HAP-1 (cell line): ENCODE data around the gene IMMT.

Source experiments
- DNase-seq, 2 experiments: peaks; one replicate each; pipeline ENCODE4 v3.0.0-alpha.2; 2016 to 2020; ENCODE audit warnings: low spot score in 2 of 2
- H3K27me3 ChIP-seq: fragments of 250-450 bp; sonication (Bioruptor Pico); 2 replicates; pipeline ENCODE4 v1.5.1; 2020; ENCODE audit warnings: low read depth, mild to moderate bottlenecking, moderate library complexity
- H3K36me3 ChIP-seq: fragments of 250-450 bp; sonication (Bioruptor Pico); replicated peaks from 2 replicates; pipeline ENCODE4 v1.5.1; 2020; ENCODE audit warnings: mild to moderate bottlenecking
- H3K4me1 ChIP-seq: fragments of 250-450 bp; sonication (Bioruptor Pico); 2 replicates; pipeline ENCODE4 v1.5.1; 2020; ENCODE audit warnings: mild to moderate bottlenecking
- H3K4me3 ChIP-seq: fragments of 250-450 bp; sonication (Bioruptor Pico); 2 replicates; pipeline ENCODE4 v1.5.1; 2020; ENCODE audit warnings: mild to moderate bottlenecking, moderate library complexity
- H3K9me3 ChIP-seq: fragments of 250-450 bp; sonication (Bioruptor Pico); 2 replicates; pipeline ENCODE4 v1.5.1; 2020; ENCODE audit warnings: mild to moderate bottlenecking, moderate library complexity
- in situ Hi-C: fragments of 300-500 bp; cut with MboI; formaldehyde crosslinking; loops from 3 replicates; pipeline ENCODE4 v1.14.3; 2020; ENCODE audit warnings: low sequenced_read_pairs, inconsistent platforms, mixed read lengths

The IMMT gene

DNA sequence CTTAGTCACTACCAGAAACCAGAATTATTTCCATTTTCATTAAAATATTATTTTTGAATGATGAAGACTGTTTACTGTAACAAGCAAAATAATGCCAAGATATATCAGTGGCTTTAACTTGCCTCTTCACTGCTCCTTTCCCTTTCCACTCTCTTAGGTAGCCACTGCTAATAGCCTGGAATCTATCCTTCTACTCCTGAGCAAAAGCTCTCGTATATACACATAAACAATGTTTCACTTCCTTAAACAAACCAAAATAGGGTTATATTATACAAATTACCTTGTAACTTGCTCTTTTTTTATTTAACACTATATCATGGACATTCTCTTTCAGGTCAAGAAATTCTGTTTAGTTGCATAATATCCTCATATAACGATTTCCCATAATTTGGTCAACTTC, 20.8 kb downstream of the IMMT start:
- Histone ChIP-seq H3K4me3 (no peak overlapping the region), H3K27me3 (no peaks in the 10 kb centered on the region), H3K36me3 (peaks cover 73% of the 10 kb centered on the region), H3K4me1 (peaks cover 4% of the 10 kb centered on the region), H3K9me3 (no peaks in the 10 kb centered on the region)
- DNase-seq, result no peak
- in situ Hi-C loops, result no loop called here

- no peak overlapping the region for H3K4me3 ChIP-seq
- no peaks in the 10 kb centered on the region for H3K9me3 ChIP-seq
- peaks cover 76% of the 10 kb centered on the region for H3K36me3 ChIP-seq
- DNase-seq, result no peak
- no peaks in the 10 kb centered on the region for H3K27me3 ChIP-seq
- in situ Hi-C loops, result no loop called here
- peaks cover 4% of the 10 kb centered on the region for H3K4me1 ChIP-seq
These were observed 22.7 kb downstream of the IMMT start for GRCh38 chr2:86172610-86173009.

GRCh38 chr2:86171295-86171694, 24.0 kb downstream of the IMMT start:
- no peak for DNase-seq
- in situ Hi-C loops, result no loop called here
- Histone ChIP-seq H3K36me3 (peaks cover 69% of the 10 kb centered on the region), H3K9me3 (no peaks in the 10 kb centered on the region), H3K4me3 (no peak overlapping the region), H3K4me1 (peaks cover 4% of the 10 kb centered on the region), H3K27me3 (no peaks in the 10 kb centered on the region)

DNA sequence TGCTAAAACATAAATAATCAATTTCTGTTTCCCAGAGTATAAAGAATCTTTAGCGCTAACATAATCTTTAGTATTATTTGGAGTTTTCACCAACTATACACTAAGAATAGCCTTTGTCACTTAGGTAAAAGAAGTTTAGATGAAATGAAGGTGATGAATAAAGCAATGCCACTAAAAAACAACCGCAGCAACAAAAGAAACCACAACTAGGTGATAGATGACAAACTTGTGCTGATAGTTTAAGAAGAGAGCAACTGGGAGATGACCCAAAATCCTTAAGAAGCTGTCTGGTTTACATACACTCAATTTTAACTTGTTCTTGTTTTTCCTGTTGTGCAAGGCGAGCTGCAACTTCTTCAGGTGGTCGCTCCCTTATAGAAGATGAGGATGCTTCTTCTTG, 24.8 kb downstream of the IMMT start:
- H3K4me1 ChIP-seq, result peaks cover 4% of the 10 kb centered on the region
- H3K4me3 ChIP-seq, result no peak overlapping the region
- no peaks in the 10 kb centered on the region for H3K9me3 ChIP-seq
- DNase-seq, result no peak
- no peaks in the 10 kb centered on the region for H3K27me3 ChIP-seq
- in situ Hi-C loops, result no loop called here
- peaks cover 70% of the 10 kb centered on the region for H3K36me3 ChIP-seq

- no peak for DNase-seq
- Histone ChIP-seq H3K4me3 (no peak overlapping the region), H3K27me3 (no peaks in the 10 kb centered on the region), H3K36me3 (peaks cover 85% of the 10 kb centered on the region), H3K4me1 (no peaks in the 10 kb centered on the region), H3K9me3 (no peaks in the 10 kb centered on the region)
- in situ Hi-C loops, result no loop called here
These were observed 34.9 kb downstream of the IMMT start for GRCh38 chr2:86160156-86160952.

GRCh38 chr2:86158286-86158685, 37.0 kb downstream of the IMMT start:
- peaks cover 75% of the 10 kb centered on the region for H3K36me3 ChIP-seq
- peaks cover 6% of the 10 kb centered on the region for H3K4me1 ChIP-seq
- DNase-seq, result no peak
- no peak overlapping the region for H3K4me3 ChIP-seq
- in situ Hi-C loops, result no loop called here
- no peaks in the 10 kb centered on the region for H3K27me3 ChIP-seq
- no peaks in the 10 kb centered on the region for H3K9me3 ChIP-seq

DNA sequence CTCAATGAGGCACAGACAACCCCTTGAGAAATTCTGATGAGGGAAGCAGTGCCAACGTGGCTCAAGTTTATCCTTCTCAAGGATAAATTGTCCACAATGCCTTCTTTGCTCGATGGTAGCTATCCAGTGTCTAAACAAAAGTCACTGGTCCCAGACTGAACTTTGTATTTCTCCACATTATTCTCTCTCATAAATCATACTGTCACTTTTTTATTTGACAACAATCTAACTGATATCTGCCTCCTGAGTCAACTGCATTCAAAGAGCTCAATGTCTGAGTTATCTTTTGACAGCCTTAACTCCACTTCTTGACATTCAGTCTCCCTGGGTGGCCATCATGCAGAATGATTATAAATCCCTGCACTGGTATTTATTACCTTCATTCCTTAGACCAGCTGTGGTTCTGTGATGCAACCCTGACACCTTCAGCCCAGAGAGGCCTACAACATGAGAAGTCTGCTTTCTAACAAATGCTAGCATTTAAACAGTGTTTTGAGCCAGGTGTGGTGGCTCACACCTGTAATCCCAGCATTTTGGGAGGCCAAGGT, 38.2 kb downstream of the IMMT start:
- no peak overlapping the region for H3K4me3 ChIP-seq
- in situ Hi-C loops, result no loop called here

GRCh38 chr2:86150502-86150901, 44.8 kb downstream of the IMMT start:
- H3K4me3 ChIP-seq, result no peak overlapping the region
- H3K36me3 ChIP-seq, result peaks cover 73% of the 10 kb centered on the region
- DNase-seq, result no peak
- H3K27me3 ChIP-seq, result no peaks in the 10 kb centered on the region
- in situ Hi-C loops, result no loop called here
- peaks cover 13% of the 10 kb centered on the region for H3K4me1 ChIP-seq
- H3K9me3 ChIP-seq, result no peaks in the 10 kb centered on the region

More for the DNA sequence above, 38.2 kb downstream of the IMMT start:
- no peak for DNase-seq
- H3K4me1 ChIP-seq, result peaks cover 13% of the 10 kb centered on the region
- no peaks in the 10 kb centered on the region for H3K9me3 ChIP-seq
- no peaks in the 10 kb centered on the region for H3K27me3 ChIP-seq
- H3K36me3 ChIP-seq, result peaks cover 68% of the 10 kb centered on the region

GRCh38 chr2:86147793-86148192, 47.5 kb downstream of the IMMT start:
- in situ Hi-C loops, result no loop called here
- Histone ChIP-seq H3K9me3 (no peaks in the 10 kb centered on the region), H3K4me1 (peaks cover 2% of the 10 kb centered on the region), H3K36me3 (peaks cover 85% of the 10 kb centered on the region), H3K4me3 (no peak overlapping the region), H3K27me3 (no peaks in the 10 kb centered on the region)
- no peak for DNase-seq

DNA sequence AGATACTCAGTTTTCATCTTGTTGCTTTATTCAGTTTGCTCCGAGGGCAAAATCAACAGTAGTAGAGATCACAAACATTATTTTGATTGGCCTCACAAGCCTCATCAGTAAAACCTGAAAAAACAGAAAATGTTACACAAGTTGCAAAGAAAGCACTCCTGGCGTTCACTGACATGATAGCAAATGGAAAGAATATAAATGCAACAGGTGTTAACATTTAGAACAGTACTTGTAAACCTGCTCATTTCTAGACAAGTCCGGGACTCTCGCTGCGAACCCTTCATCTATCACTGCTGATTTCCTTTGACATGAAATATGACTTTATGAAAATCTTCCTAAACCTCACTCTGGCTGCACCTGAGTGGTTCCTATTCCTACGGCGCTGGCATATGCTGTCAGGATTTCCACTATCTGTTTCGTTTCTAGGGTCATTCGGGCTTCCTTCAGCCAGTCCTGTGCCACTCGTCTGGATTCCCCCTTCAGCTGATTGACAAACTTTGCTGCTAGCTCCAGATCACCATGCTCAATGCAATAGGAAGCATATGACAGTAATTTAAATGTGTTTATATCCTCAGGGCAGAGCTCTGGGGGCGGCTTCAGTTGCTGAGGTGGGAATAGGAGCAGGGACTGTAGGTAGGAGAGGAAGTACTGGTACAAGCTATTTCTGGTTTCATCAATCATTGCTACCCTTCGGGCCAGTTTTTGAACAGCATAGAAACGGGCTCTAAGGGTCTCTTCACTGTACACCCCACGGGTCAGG, 51.2 kb downstream of the IMMT start:
- no peaks in the 10 kb centered on the region for H3K4me1 ChIP-seq
- no peaks in the 10 kb centered on the region for H3K9me3 ChIP-seq
- no peaks in the 10 kb centered on the region for H3K27me3 ChIP-seq
- no peak overlapping the region for H3K4me3 ChIP-seq
- peaks cover 92% of the 10 kb centered on the region for H3K36me3 ChIP-seq
- no peak for DNase-seq
- in situ Hi-C loops, result no loop called here

- no peaks in the 10 kb centered on the region for H3K9me3 ChIP-seq
- H3K36me3 ChIP-seq, result peaks cover 92% of the 10 kb centered on the region
- no peaks in the 10 kb centered on the region for H3K27me3 ChIP-seq
- H3K4me3 ChIP-seq, result no peak overlapping the region
- no peak for DNase-seq
- in situ Hi-C loops, result no loop called here
- no peaks in the 10 kb centered on the region for H3K4me1 ChIP-seq
These were observed 52.0 kb downstream of the IMMT start for GRCh38 chr2:86143307-86143706.

DNA sequence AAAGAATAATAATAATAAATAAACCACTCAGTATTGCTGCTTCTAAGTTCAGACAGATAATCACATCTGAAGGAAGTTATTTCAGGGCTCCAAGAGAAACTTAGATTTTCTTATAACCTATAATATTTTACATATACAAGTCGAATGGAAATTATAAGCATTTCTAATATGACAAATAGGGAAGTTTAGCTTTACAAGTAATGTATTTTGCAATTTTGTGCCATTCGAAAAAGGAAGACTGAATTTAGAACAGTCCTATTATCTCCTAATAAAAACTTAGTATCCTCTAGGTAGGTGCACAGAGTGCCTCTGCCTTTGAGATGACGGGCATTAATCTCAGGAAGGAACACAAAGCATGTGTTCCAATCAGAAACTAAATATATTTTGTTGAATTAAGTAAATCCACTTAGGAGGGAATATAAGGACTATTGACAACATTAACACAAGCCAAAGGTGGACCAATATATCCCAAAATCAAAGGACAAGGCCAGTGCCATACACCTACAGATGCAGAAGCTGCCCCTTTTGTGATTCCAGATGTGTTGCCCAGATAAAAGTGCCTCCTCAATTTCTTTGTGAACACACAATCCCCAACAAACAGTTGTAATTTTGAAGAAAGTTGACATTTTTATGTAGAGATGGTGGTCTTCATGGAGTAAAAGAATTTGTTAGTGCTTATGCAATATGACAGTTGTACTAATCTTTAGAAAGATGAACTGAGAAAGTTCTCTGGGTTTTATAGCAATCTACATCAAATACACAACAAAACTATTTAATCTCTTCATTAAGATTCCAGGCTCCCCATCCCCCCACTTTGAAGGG, 52.6 kb downstream of the IMMT start:
- H3K9me3 ChIP-seq, result no peaks in the 10 kb centered on the region
- H3K4me1 ChIP-seq, result no peaks in the 10 kb centered on the region
- H3K36me3 ChIP-seq, result peaks cover 92% of the 10 kb centered on the region
- in situ Hi-C loops, result no loop called here
- no peaks in the 10 kb centered on the region for H3K27me3 ChIP-seq
- no peak for DNase-seq
- H3K4me3 ChIP-seq, result no peak overlapping the region

GRCh38 chr2:86140969-86141392, 54.3 kb downstream of the IMMT start:
- H3K4me3 ChIP-seq, result no peak overlapping the region
- DNase-seq, result no peak
- H3K36me3 ChIP-seq, result peaks cover 92% of the 10 kb centered on the region
- H3K27me3 ChIP-seq, result no peaks in the 10 kb centered on the region
- no peaks in the 10 kb centered on the region for H3K9me3 ChIP-seq
- in situ Hi-C loops, result no loop called here
- H3K4me1 ChIP-seq, result no peaks in the 10 kb centered on the region
